Psoas muscle (tissue), 8 donors: ENCODE data around the gene STK38. TPM values are rescaled to one million over a fixed set of nuclear protein-coding genes. Genes with fewer than 3 reads are reported as not detected.

Experiments
- ATAC-seq, 4 donors: fragments of 200-7000 bp; cut with Tn5 transposase; one replicate each; pipeline ENCODE4 v1.9.1; 2020; ENCODE audit warnings: moderate library complexity in 3 of 4, mild to moderate bottlenecking in 2 of 4
- DNase-seq, 2 donors: peaks; one replicate each; pipeline ENCODE4 v3.0.0-alpha.2; 2020
- H3K27ac ChIP-seq: fragments of 200-600 bp; one replicate; pipeline ENCODE4 v1.8.0; 2022
- H3K27me3 ChIP-seq, 3 donors: fragments of 200-600 bp in 1 of 3; one replicate each; pipeline versions ENCODE4 v1.6.1 to v1.8.0; 2013 to 2022; ENCODE audit warnings: low read length in 2 of 3, mild to moderate bottlenecking in 2 of 3, moderate library complexity in 1 of 3; ENCODE audit not compliant: insufficient read depth in 3 of 3
- H3K36me3 ChIP-seq, 2 donors: fragments of 200-600 bp in 1 of 2; one replicate each; pipeline versions ENCODE4 v1.6.1 to v1.8.0; 2013 to 2022; ENCODE audit warnings: low read depth in 1 of 2, mild to moderate bottlenecking in 1 of 2, moderate library complexity in 1 of 2; ENCODE audit not compliant: insufficient read depth in 1 of 2
- H3K4me1 ChIP-seq: fragments of 200-600 bp; one replicate; pipeline ENCODE4 v1.8.0; 2022
- H3K4me3 ChIP-seq: fragments of 200-600 bp; one replicate; pipeline ENCODE4 v1.8.0; 2022; ENCODE audit warnings: mild to moderate bottlenecking
- H3K9me3 ChIP-seq: fragments of 200-600 bp; one replicate; pipeline ENCODE4 v1.8.0; 2022
- WGBS, 3 donors: extraction: QIAGEN DNeasy Blood & Tissue Kit; methylation state at CpG; one replicate each; pipeline versions ENCODE4 v1.1.6 to v1.1.7; 2013; 5-methylcytosine and 5-hydroxymethylcytosine counted together
- intact Hi-C, 2 donors: fragments of 100-400 bp; cut with DNase I; formaldehyde crosslinking; loops; one replicate each; pipeline versions ENCODE4 v1.11.0 to v1.14.2; 2022
- long read RNA-seq, 2 donors: library from polyadenylated mRNA; unstranded; transcript quantifications; one replicate each; pipeline ENCODE4 v2.0.0, GENCODE V29; 2021
- polyA plus RNA-seq, 3 donors: library from polyadenylated mRNA; stranded (reverse); fragments of 200-250 nt; gene quantifications; one replicate each; pipeline ENCODE4 v1.2.3, GENCODE V29; 2013
- total RNA-seq, 4 donors: library from RNA; stranded (reverse); fragmentation: NEBNext Ultra II Directional in 2 of 4; extraction: Animal tissue kit (Norgen Biotek cat#: 25700) in 2 of 4; gene quantifications; one replicate each; pipeline versions ENCODE4 v1.2.1 to v1.2.4, GENCODE V29; 2021 to 2023
- TF ChIP-seq, protein P1 (sequence below): fragments of 200-600 bp; IDR thresholded peaks from one replicate; pipeline ENCODE4 v1.8.0; 2022; ENCODE audit warnings: antibody characterized with exemption
- donor health status: healthy with polysubstance abuse.
- donor health status: DM: no; HTN: no; CAD: no; lungs with moderate emphysema.
- donor health status: Bipolar disorder and iron deficiency.
- donor health status: healthy.
- donor health status: DM: yes; HTN: yes; CAD: no.
- donor health status: DM: no; HTN: no; CAD: no.
- donor health status: DM: no; HTN: no; CAD: no.
- donor health status: DM: yes; HTN: yes; CAD: no.

STK38 gene
- total RNA-seq, result 10 to 100 TPM in 3 of 4 donors, 1 to 10 TPM in 1; 7.7 to 13.6 (median 12.6) TPM
- 10 to 100 TPM in 1 of 3 donors, 1 to 10 TPM in 2; 8.1 to 18.9 (median 8.4) TPM for polyA plus RNA-seq
- long read RNA-seq, donor 1, transcript STK38-201 (14 exons, 3,576 nt), result major isoform, 5 of 13 reads
- long read RNA-seq, donor 1, partial matches to known transcripts, result 0 of 13 reads
- long read RNA-seq, donor 1, other reads (novel, unspliced or antisense), result 8 of 13 reads
- long read RNA-seq, donor 2, partial matches to known transcripts, result 3 of 14 reads
- long read RNA-seq, donor 2, other reads (novel, unspliced or antisense), result 8 of 14 reads

- Histone ChIP-seq H3K27ac (peak within 1 kb of the TSS; percentile 94), H3K4me3 (peak within 1 kb of the TSS; percentile 99), H3K36me3 (no peaks in the 10 kb centered on the region), H3K27me3 (no peaks in the 10 kb centered on the region), H3K9me3 (no peaks in the 10 kb centered on the region), H3K4me1 (peaks cover 18% of the 10 kb centered on the region)
- TF ChIP-seq, protein P1, sequence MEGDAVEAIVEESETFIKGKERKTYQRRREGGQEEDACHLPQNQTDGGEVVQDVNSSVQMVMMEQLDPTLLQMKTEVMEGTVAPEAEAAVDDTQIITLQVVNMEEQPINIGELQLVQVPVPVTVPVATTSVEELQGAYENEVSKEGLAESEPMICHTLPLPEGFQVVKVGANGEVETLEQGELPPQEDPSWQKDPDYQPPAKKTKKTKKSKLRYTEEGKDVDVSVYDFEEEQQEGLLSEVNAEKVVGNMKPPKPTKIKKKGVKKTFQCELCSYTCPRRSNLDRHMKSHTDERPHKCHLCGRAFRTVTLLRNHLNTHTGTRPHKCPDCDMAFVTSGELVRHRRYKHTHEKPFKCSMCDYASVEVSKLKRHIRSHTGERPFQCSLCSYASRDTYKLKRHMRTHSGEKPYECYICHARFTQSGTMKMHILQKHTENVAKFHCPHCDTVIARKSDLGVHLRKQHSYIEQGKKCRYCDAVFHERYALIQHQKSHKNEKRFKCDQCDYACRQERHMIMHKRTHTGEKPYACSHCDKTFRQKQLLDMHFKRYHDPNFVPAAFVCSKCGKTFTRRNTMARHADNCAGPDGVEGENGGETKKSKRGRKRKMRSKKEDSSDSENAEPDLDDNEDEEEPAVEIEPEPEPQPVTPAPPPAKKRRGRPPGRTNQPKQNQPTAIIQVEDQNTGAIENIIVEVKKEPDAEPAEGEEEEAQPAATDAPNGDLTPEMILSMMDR, result no peak
- WGBS, 3 donors, result 0% methylated on average over 40 to 51 of the region's 51 CpGs
- ATAC-seq (peak; percentile 96 to 98 (median 98)), DNase-seq (peak; percentile 90 to 97)
- intact Hi-C loops, result loop anchor here (5.0 to 10.0 kb wide), 2 partner anchors 105 to 122 kb away; partner anchors contain the start of genes KCTD20 (in 1 of the 2) and PXT1 (in 1 of the 2)
Measured at GRCh38 chr6:36546920-36547645, at the start of gene STK38. Gene STK38 (minus strand): TSS chr6:36547479. CDS start chr6:36540202, 7,277 bp downstream.

DNA sequence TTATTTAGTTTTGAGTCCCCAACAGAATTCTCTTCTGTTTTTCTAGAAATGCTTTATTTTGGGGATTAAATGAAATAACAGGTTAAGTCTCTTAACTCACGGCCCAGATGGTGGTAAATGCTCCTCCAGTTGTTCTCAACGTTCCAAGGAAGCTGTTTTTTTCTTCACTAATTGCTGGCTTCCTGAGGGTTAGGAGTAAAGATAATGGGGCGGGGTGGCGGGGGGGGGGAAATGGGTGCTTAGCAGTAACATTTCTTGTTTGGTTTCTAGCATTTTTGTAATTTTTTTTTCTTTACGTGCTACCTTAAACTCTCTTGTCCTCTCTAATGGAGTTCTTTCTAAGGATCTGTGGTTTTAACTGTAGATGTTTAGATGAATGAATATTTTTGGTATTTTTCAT is 49.1 kb upstream of the STK38 start:
- H3K27ac ChIP-seq, result peak overlapping the region; percentile 96

DNA sequence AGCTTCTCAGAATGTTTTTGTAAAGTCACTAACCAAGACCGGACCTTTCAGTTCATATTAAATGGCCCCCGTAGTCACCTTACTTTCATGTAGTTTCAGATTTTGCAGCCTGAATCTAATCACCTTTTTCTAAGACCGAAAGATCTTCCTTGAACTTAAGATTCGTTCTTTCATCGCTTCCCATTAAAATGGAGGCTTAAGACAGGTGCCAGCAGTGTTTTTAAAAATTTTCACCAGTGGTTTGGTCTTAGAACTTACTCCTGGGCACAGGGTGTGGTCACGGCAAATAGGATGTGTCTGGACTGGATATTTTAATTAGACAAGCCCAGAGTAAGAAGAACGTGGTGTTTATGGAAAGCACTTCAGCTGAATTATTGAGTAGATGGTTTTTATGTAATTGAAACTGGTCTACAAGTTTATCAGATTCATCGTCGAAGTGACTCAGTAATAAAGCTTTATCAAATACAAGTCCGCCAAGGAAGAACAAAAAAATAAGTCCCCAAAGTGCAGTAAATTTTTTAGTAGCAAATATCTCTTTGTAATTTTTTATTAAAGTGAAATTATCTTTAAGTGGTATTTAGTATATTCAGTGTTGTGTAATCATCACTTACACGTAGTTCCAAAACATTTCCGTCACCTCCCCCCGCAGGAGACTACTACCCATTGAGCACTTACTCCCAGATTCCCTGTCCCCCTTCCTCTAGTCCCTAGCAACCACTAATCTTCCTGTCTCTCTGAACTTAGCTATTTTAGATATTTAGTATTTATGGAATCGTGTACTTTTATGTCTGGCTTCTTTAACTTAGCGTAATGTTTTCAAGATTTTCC is 47.8 kb upstream of the STK38 start:
- Histone ChIP-seq H3K27me3 (no peaks in the 10 kb centered on the region), H3K36me3 (peaks cover 5 to 42% of the 10 kb centered on the region in 2 donors), H3K9me3 (no peaks in the 10 kb centered on the region), H3K27ac (peak overlapping the region; percentile 96), H3K4me1 (peaks cover 40% of the 10 kb centered on the region), H3K4me3 (peak overlapping the region; percentile 86)
- ATAC-seq (peak; percentile 31 to 64 (median 41)), DNase-seq (no peak)
- intact Hi-C loops, result loop anchor here (5.0 to 10.0 kb wide), 2 partner anchors 150 to 153 kb away; partner anchors contain the start of genes KCTD20 (in 2 of the 2) and PXT1 (in 2 of the 2)
- 0 to 1% (median 0%) methylated on average over 15 of the region's 15 CpGs for WGBS, 3 donors
- TF ChIP-seq, protein P1, result no peak

More for the DNA sequence above, 49.1 kb upstream of the STK38 start:
- ATAC-seq (no peak), DNase-seq (no peak)
- intact Hi-C loops, result loop anchor here in 1 of 2 donors (10.0 kb wide), 1 partner anchor 152 kb away; the partner anchor contains the start of genes KCTD20 and PXT1
- Histone ChIP-seq H3K36me3 (peaks cover 13 to 56% of the 10 kb centered on the region in 2 donors), H3K4me1 (peaks cover 51% of the 10 kb centered on the region), H3K9me3 (no peaks in the 10 kb centered on the region), H3K4me3 (peak overlapping the region; percentile 86), H3K27me3 (no peaks in the 10 kb centered on the region)
- 10 to 20% (median 11%) methylated on average over 5 of the region's 5 CpGs for WGBS, 3 donors
- TF ChIP-seq, protein P1, result no peak

- peak; percentile 95 to 98 (median 98) for ATAC-seq
- intact Hi-C loops, result loop anchor here (5.0 to 10.0 kb wide), 2 partner anchors 149 to 152 kb away; partner anchors contain the start of genes KCTD20 (in 2 of the 2) and PXT1 (in 2 of the 2)
- DNase-seq, result peak; percentile 96 to 98
- H3K9me3 ChIP-seq, result no peaks in the 10 kb centered on the region
- H3K4me1 ChIP-seq, result peaks cover 32% of the 10 kb centered on the region
- H3K4me3 ChIP-seq, result peak within 1 kb of the TSS; percentile 86
- no peaks in the 10 kb centered on the region for H3K27me3 ChIP-seq
- peak within 1 kb of the TSS; percentile 96 for H3K27ac ChIP-seq
- peaks cover 5 to 34% of the 10 kb centered on the region in 2 donors for H3K36me3 ChIP-seq
- 0% methylated on average over 58 of the region's 58 CpGs for WGBS, 3 donors
- TF ChIP-seq, protein P1, result peak; percentile 51
Measured at GRCh38 chr6:36594029-36594815, 46.9 kb upstream of the STK38 start, which contains the start of gene SRSF3. Gene SRSF3 (plus strand): TSS chr6:36594362. CDS start chr6:36596763, 2,401 bp downstream.
